ENCODE data around the gene IMP3. TPM values are rescaled to one million over a fixed set of nuclear protein-coding genes. Genes with fewer than 3 reads are reported as not detected.
"Not testable (repeated sequence)": the region's sequence is repeated elsewhere in the genome, so short reads cannot be mapped to it uniquely, and the experiment has no call there.

The IMP3 gene, protein sequence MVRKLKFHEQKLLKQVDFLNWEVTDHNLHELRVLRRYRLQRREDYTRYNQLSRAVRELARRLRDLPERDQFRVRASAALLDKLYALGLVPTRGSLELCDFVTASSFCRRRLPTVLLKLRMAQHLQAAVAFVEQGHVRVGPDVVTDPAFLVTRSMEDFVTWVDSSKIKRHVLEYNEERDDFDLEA
- 10 to 100 TPM; 85.3 to 87.1 TPM for total RNA-seq

GRCh38 chr15:75639709-75640482 is at the start of gene IMP3:
TSS of gene IMP3 (minus strand) at chr15:75640224. CDS start at chr15:75640168, 56 bp downstream.
- Mint-ChIP-seq H3K9me3 (no peaks in the 10 kb centered on the region), H3K4me3 (peak within 1 kb of the TSS; percentile 93), H3K4me1 (peaks cover 29% of the 10 kb centered on the region), H3K27me3 (peaks cover 2% of the 10 kb centered on the region), H3K27ac (peak within 1 kb of the TSS; percentile 86), H3K36me3 (peaks cover 10% of the 10 kb centered on the region)
- peak; percentile 92 for DNase-seq
- POLR2A ChIA-PET: interaction anchor here (0.6 to 7.6 kb wide), 20 partner anchors 10 to 271 kb away, joined by 3 to 168 read pairs (median 8); partner anchors contain the start of genes MAN2C1, PTPN9, SIN3A and SNUPN
- ATAC-seq (ENCODE audit: low read depth): peak; percentile 92

- H3K27me3 Mint-ChIP-seq; DNase-seq; H3K27ac Mint-ChIP-seq; H3K4me1 Mint-ChIP-seq; POLR2A ChIA-PET; ATAC-seq (ENCODE audit: low read depth); H3K36me3 Mint-ChIP-seq; H3K4me3 Mint-ChIP-seq; H3K9me3 Mint-ChIP-seq: not testable (repeated sequence)
These were observed 49.4 kb upstream of the IMP3 start for GRCh38 chr15:75689429-75689828.

- no peak for ATAC-seq (ENCODE audit: low read depth)
- H3K4me3 Mint-ChIP-seq: no peak overlapping the region
- no peak overlapping the region for H3K27ac Mint-ChIP-seq
- H3K27me3 Mint-ChIP-seq: peaks cover 7% of the 10 kb centered on the region
- peaks cover 6% of the 10 kb centered on the region for H3K4me1 Mint-ChIP-seq
- no peaks in the 10 kb centered on the region for H3K9me3 Mint-ChIP-seq
- no peaks in the 10 kb centered on the region for H3K36me3 Mint-ChIP-seq
- POLR2A ChIA-PET: no interaction called here
- DNase-seq: no peak
These were observed 48.8 kb upstream of the IMP3 start for GRCh38 chr15:75688831-75689230.

DNA sequence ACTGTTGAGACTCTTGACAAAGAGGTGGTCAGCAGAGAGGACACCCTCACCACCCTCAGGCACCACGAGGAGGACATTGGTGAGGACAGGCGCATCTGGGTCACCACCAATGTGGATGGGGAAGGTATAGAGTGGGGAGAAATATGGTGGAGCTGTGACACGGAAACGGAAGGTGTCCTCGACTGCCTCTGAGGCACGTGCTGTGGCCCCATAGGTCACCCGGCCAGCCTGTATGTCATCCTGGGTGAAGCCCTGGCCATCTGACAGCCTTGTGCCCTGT is 48.2 kb upstream of the IMP3 start:
- Mint-ChIP-seq H3K36me3 (no peaks in the 10 kb centered on the region), H3K9me3 (no peaks in the 10 kb centered on the region), H3K27me3 (peaks cover 7% of the 10 kb centered on the region), H3K4me1 (peaks cover 6% of the 10 kb centered on the region), H3K27ac (no peak overlapping the region), H3K4me3 (no peak overlapping the region)
- no peak for DNase-seq
- no peak for ATAC-seq (ENCODE audit: low read depth)
- POLR2A ChIA-PET: no interaction called here

DNA sequence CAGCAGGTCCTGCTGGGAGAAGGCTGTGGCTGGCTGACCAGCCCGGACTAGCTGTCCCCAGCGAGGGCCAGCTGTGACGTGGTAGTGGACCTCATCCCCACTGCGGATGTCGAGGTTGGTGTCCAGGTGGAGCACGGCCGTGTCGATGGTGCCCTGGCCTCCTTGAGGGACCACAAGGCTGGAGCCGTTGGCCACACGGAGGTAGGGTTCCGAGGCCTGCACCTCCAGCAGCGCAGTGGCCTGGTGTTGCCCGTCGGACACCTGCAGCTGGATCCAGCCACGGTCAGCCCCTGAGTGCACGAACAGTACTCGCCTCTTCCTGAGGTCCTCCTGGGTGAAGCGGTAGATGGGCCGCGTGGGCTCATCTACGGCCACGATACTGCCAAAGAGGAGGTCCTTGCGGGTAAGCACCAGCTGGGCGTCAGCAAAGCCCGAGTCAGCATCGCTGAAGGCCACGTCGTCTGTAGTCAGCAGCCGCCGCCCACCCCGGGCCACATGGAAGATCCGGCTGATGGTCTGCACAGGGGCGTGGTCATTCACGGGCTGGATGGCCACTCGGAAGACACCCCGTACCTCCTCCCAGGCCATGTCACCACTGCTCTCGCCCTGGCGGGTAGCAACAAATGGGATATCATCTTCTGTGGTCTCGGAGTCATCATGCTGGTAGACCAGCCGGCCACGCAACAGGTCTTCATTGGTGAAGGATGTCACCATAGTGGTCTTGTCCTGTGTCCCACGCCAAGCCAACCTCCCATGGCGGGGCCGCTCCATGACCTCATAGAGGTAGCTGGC is 47.7 kb upstream of the IMP3 start:
- POLR2A ChIA-PET: no interaction called here
- DNase-seq: no peak
- Mint-ChIP-seq H3K4me3 (no peak overlapping the region), H3K36me3 (no peaks in the 10 kb centered on the region), H3K4me1 (peaks cover 5% of the 10 kb centered on the region), H3K27me3 (peaks cover 7% of the 10 kb centered on the region), H3K9me3 (no peaks in the 10 kb centered on the region), H3K27ac (no peak overlapping the region)
- ATAC-seq (ENCODE audit: low read depth): no peak

DNA sequence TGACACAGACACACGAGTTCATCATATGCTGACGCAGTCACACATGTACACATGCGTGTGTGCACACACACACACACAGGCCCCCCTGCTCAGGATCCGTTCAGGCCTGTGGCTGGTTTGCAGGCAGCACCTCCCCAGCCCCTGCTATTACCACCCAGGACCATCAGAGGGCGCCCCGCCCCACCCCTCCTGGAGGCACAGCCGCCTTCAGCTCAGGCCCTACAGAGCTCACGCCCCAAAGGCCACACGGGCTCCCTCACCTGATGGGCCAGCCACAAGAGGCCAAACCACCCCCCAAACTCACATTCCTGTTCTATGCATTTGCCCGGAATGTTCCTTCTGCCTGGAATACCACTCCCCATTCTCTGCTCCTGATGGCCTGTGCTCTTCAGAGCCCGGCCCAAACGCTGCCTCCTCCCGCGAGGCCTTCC is 46.2 kb upstream of the IMP3 start:
- H3K4me1 Mint-ChIP-seq, H3K4me3 Mint-ChIP-seq, H3K27ac Mint-ChIP-seq, H3K36me3 Mint-ChIP-seq, POLR2A ChIA-PET, H3K27me3 Mint-ChIP-seq, H3K9me3 Mint-ChIP-seq: not testable (repeated sequence)
- ATAC-seq (ENCODE audit: low read depth) (peak; percentile 68), DNase-seq (peak; percentile 87)

- no peak overlapping the region for H3K4me3 Mint-ChIP-seq
- H3K4me1 Mint-ChIP-seq: no peaks in the 10 kb centered on the region
- H3K36me3 Mint-ChIP-seq: no peaks in the 10 kb centered on the region
- H3K27ac Mint-ChIP-seq: no peak overlapping the region
- H3K27me3 Mint-ChIP-seq: no peaks in the 10 kb centered on the region
- POLR2A ChIA-PET: no interaction called here
- H3K9me3 Mint-ChIP-seq: no peaks in the 10 kb centered on the region
- DNase-seq (no peak), ATAC-seq (ENCODE audit: low read depth) (no peak)
These were observed 45.2 kb upstream of the IMP3 start for GRCh38 chr15:75685195-75685594.

DNA sequence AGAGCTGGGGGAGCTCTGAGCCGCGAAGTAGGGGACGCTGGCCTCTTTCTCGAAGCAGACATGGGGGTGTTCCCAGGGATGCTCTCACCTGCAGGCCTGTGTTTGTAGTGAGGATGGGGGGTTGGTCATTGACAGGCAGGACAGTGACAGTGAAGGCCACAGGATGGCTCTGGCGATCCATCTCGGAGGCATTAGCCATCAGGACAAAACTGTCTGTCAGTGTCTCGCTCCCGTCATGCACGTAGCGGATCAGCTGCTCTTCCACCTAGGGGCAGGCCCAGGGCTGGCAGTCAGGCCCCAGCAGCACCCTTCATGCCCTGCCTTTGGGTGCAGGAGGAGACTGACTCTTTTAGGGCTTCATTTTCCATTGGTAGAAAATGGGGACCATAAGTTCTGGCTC is 44.6 kb upstream of the IMP3 start:
- Mint-ChIP-seq H3K27me3 (no peaks in the 10 kb centered on the region), H3K4me1 (no peaks in the 10 kb centered on the region), H3K36me3 (no peaks in the 10 kb centered on the region), H3K9me3 (no peaks in the 10 kb centered on the region), H3K4me3 (no peak overlapping the region), H3K27ac (no peak overlapping the region)
- ATAC-seq (ENCODE audit: low read depth) (no peak), DNase-seq (no peak)
- POLR2A ChIA-PET: interaction anchor here (0.9 kb wide), 1 partner anchor 317 kb away, joined by 3 read pairs; the partner anchor contains the start of gene MAN2C1

- not testable (repeated sequence) for H3K36me3 Mint-ChIP-seq, H3K27me3 Mint-ChIP-seq, H3K4me1 Mint-ChIP-seq, H3K4me3 Mint-ChIP-seq, H3K9me3 Mint-ChIP-seq, H3K27ac Mint-ChIP-seq
- ATAC-seq (ENCODE audit: low read depth) (peak; percentile 83), DNase-seq (peak; percentile 79)
- POLR2A ChIA-PET: interaction anchor here (0.9 kb wide), 1 partner anchor 316 kb away, joined by 3 read pairs; the partner anchor contains the start of gene MAN2C1
These were observed 43.8 kb upstream of the IMP3 start for GRCh38 chr15:75683646-75684312.

DNA sequence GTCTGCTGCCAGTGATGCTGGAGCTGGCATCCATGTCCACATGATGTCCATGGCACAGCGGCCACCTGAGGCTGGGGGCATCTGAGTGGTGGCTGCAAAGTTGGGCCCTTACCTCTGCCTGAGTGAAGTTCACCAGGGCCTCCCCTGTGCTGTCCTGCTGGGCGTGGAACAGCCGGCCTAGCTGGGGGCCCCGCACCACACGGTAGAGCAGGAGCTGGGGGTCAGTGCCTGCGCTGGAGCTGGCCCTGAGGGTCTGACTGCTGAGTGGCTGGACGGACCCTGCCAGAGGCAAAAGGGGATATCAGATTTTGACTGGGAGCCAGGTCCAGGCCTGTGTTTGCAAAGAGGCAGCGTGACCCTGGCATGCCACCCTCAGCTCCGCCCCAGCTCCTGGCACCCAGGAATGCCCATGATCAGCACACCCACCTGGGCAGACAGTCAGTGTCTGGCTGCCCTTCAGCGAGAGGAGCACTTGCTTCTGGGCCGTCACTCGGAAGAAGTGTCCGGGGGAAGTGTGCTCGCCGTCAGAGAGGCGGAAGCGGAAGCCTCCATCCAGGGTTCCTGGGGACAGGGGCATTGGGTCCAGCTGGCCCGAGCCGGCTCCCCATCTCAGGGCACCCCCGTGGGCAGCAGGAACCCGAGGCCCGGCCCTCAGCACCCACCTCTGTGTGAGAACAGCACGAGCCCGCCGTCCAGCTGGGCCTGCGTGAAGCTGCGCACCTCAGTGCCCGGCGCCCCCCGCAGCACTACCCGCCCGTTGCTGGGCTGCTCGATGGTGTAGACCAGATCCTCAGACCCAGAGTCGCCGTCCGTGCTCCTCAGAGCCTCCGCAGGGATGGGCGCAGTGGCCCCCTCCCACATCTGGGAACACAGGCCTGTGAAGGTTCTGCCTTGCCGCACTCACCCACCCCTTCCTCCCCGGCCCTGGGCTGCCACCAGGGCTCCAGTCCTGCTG is 42.4 kb upstream of the IMP3 start:
- Mint-ChIP-seq H3K27ac (no peak overlapping the region), H3K36me3 (no peaks in the 10 kb centered on the region), H3K9me3 (no peaks in the 10 kb centered on the region), H3K4me1 (no peaks in the 10 kb centered on the region), H3K27me3 (no peaks in the 10 kb centered on the region), H3K4me3 (no peak overlapping the region)
- POLR2A ChIA-PET: no interaction called here
- no peak for ATAC-seq (ENCODE audit: low read depth)
- DNase-seq: no peak

DNA sequence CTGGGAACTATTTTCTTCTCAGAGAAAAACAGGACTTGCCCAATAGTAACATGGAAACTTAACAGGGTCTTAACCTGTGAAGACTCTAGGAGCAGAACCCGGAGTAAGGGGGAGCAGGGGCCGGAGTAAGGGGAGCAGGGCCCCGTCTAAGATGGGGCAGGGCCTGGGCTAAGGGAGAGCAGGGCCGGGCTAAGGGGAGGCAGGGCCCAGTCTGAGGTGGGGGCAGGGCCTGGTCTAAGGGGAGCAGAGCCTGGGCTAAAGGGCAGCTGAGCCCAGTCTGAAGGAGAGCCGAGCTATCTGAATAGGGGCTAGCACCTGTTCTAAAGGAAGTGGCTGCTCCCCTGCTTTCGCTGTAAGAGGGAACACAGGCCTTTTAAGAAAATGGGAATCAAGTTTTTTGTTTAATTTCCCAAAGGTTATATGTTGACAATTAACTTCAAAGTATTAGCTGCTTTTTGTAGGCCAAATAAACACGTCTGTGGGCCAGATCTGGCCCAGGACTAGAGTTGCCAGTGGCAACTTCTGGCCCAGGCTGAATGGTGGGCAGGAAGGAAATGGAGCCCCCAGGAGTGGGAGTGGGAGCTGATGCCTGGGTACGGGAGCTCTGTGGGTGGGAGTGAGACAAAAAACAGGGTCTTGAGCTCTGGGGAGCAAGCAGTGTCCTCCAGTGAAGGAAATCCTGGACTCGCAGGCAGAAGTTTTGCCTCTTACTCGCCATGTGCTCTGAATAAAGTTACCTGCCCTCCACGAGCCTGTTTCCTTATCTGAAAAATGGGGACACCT is 40.2 kb upstream of the IMP3 start:
- ATAC-seq (ENCODE audit: low read depth): no peak
- Mint-ChIP-seq H3K27me3 (no peaks in the 10 kb centered on the region), H3K4me3 (no peak overlapping the region), H3K4me1 (no peaks in the 10 kb centered on the region), H3K27ac (no peak overlapping the region), H3K9me3 (no peaks in the 10 kb centered on the region), H3K36me3 (no peaks in the 10 kb centered on the region)
- POLR2A ChIA-PET: no interaction called here
- DNase-seq: no peak

DNA sequence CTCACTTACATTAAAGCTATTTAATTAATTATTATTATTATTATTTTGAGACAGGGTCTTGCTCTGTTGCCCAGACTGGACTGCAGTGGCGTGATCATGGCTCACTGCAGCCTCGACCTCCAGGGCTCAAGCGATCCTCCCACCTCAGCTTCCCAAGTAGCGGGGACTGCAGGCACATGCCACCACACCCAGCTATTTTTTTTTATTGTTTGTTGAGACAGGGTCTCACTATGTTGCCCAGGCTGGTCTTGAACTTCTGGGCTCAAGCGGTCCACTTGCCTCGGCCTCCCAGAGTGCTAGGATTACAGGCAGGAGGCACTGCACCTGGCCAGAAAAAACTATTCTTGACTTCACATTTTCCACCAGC is 38.3 kb upstream of the IMP3 start:
- H3K36me3 Mint-ChIP-seq; DNase-seq; ATAC-seq (ENCODE audit: low read depth); H3K9me3 Mint-ChIP-seq; POLR2A ChIA-PET; H3K27me3 Mint-ChIP-seq; H3K27ac Mint-ChIP-seq; H3K4me1 Mint-ChIP-seq; H3K4me3 Mint-ChIP-seq: not testable (repeated sequence)
